ENCODE data around the gene POU2AF3. TPM values are rescaled to one million over a fixed set of nuclear protein-coding genes. Genes with fewer than 3 reads are reported as not detected.

Gene POU2AF3
- total and polyA plus RNA-seq, 10 of the 15 experiments (the other 5 are each of a cell fraction or from before 2014, with no cell fraction given): 0.17 TPM; not detected in 8

DNA sequence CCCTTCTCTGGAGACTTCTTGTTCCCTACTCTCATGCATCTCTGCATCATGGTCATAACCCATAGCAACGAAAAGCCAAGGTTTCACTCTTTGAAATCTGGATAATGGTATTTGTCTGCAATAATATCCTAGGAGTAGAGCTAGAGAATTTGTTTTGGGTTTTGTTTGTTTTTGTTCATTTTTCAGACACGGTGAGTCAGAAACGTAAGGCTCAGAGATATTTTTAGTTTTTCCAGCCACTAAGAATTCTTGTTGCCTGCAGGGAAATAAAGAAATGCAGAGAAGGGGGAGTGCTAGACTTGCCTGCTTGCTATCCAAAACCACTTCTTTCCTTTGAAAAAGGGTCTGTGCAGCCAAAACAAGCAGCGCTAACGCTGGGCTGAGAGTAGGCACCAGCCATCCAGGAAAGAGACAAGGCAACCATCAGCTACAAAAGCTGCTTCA lies 26.0 kb downstream of the POU2AF3 start (continued):
- TF ChIP-seq, protein P1, sequence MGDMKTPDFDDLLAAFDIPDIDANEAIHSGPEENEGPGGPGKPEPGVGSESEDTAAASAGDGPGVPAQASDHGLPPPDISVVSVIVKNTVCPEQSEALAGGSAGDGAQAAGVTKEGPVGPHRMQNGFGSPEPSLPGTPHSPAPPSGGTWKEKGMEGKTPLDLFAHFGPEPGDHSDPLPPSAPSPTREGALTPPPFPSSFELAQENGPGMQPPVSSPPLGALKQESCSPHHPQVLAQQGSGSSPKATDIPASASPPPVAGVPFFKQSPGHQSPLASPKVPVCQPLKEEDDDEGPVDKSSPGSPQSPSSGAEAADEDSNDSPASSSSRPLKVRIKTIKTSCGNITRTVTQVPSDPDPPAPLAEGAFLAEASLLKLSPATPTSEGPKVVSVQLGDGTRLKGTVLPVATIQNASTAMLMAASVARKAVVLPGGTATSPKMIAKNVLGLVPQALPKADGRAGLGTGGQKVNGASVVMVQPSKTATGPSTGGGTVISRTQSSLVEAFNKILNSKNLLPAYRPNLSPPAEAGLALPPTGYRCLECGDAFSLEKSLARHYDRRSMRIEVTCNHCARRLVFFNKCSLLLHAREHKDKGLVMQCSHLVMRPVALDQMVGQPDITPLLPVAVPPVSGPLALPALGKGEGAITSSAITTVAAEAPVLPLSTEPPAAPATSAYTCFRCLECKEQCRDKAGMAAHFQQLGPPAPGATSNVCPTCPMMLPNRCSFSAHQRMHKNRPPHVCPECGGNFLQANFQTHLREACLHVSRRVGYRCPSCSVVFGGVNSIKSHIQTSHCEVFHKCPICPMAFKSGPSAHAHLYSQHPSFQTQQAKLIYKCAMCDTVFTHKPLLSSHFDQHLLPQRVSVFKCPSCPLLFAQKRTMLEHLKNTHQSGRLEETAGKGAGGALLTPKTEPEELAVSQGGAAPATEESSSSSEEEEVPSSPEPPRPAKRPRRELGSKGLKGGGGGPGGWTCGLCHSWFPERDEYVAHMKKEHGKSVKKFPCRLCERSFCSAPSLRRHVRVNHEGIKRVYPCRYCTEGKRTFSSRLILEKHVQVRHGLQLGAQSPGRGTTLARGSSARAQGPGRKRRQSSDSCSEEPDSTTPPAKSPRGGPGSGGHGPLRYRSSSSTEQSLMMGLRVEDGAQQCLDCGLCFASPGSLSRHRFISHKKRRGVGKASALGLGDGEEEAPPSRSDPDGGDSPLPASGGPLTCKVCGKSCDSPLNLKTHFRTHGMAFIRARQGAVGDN (IDR thresholded peaks at IDR 0.05): no peak
- TF ChIP-seq FOS (IDR thresholded peaks at IDR 0.05; ENCODE audit: borderline replicate concordance, extremely low read depth, insufficient read length) (no peak), YY1 (IDR thresholded peaks at IDR 0.05; ENCODE audit: low read depth, low read length) (no peak), CBX5 (IDR thresholded peaks at IDR 0.05; ENCODE audit: low read depth) (no peak), ZZZ3 (IDR thresholded peaks at IDR 0.05; ENCODE audit: control insufficient read depth, insufficient read length, low read depth) (no peak), NR2C2 (IDR thresholded peaks at IDR 0.05; ENCODE audit: borderline replicate concordance, control insufficient read depth, insufficient read length, low read depth) (no peak)

DNA sequence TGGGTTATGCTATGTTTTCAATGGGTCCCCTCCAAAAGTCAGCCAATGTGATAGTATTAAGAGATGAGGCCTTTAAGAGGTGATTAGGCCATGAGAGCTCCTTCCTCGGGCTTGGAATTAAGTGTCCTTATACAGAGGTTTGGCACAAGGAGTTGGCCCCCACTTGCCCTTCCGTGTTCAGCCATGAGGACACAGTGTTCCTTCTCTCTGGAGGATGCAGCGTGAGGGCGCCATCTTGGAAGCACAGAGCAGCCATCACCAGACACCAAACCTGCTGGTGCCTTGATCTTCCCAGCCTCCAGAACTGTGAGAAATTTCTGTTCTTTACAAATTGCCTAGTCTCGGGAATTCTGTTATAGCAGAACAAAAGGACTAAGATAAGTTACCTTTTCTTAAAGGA lies 26.9 kb downstream of the POU2AF3 start:
- in situ Hi-C loops (cut with MboI): no loop called here
- no peak for FAIRE-seq
- ChIA-PET POLR2A (interaction anchor here (0.5 kb wide), 1 partner anchor 844 kb away, joined by 6 read pairs; no protein-coding TSS in a partner anchor), RAD21 (ENCODE audit: unreplicated experiment) (no interaction called here), CTCF (interaction anchor here (0.7 to 1.1 kb wide), 2 partner anchors 14 to 20 kb away, joined by 3 to 4 read pairs; no protein-coding TSS in a partner anchor), SMC1A (ENCODE audit: uncharacterized antibody, unreplicated experiment) (no interaction called here)
- Histone ChIP-seq H3K4me1 (ENCODE audit: control insufficient read depth, insufficient read depth, low read length) (no peaks in the 10 kb centered on the region), H3K27ac (ENCODE audit: control insufficient read depth, insufficient read depth) (no peak overlapping the region), H3K4me3 (no peak overlapping the region), H3K27me3 (replicated peaks in 1 of 2; ENCODE audit: control insufficient read depth in 2 of 2, insufficient read depth in 2 of 2, low read length in 1 of 2) (peaks cover 0 to 2% of the 10 kb centered on the region in 2 experiments; a peak in 3 of 4 replicates), H3K36me3 (ENCODE audit: control insufficient read depth in 2 of 2, insufficient read depth in 2 of 2, low read length in 1 of 2) (no peaks in the 10 kb centered on the region), H3K9ac (ENCODE audit: control insufficient read depth, insufficient read depth, low read length) (no peak overlapping the region), H3K9me3 (replicated peaks; ENCODE audit: control insufficient read depth, insufficient read depth, low read length) (no peaks in the 10 kb centered on the region), H3K4me2 (ENCODE audit: control insufficient read depth, insufficient read depth) (no peak overlapping the region), H2AFZ (ENCODE audit: control insufficient read depth, low read depth, low read length) (no peak overlapping the region), H4K20me1 (ENCODE audit: control insufficient read depth, insufficient read depth) (no peaks in the 10 kb centered on the region; the same call in 1 of the 2 replicates), H3K79me2 (ENCODE audit: control insufficient read depth, insufficient read depth, low read length) (no peaks in the 10 kb centered on the region)
- TF ChIP-seq, protein P2, sequence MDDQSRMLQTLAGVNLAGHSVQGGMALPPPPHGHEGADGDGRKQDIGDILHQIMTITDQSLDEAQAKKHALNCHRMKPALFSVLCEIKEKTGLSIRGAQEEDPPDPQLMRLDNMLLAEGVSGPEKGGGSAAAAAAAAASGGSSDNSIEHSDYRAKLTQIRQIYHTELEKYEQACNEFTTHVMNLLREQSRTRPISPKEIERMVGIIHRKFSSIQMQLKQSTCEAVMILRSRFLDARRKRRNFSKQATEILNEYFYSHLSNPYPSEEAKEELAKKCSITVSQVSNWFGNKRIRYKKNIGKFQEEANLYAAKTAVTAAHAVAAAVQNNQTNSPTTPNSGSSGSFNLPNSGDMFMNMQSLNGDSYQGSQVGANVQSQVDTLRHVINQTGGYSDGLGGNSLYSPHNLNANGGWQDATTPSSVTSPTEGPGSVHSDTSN (IDR thresholded peaks at IDR 0.05; ENCODE audit: insufficient replicate concordance, low read depth, low read length): no peak
- TF ChIP-seq SREBF1 (IDR thresholded peaks at IDR 0.05; ENCODE audit: low read length) (no peak), RUNX3 (IDR thresholded peaks at IDR 0.05; ENCODE audit: low read length) (no peak), ESRRA (IDR thresholded peaks at IDR 0.05; ENCODE audit: low read length) (no peak), STAT3 (IDR thresholded peaks at IDR 0.05; ENCODE audit: low read depth, low read length) (no peak), SPI1 (IDR thresholded peaks at IDR 0.05; ENCODE audit: borderline replicate concordance, insufficient read depth, low read depth, low read length) (no peak), SUPT20H (IDR thresholded peaks at IDR 0.05; ENCODE audit: borderline replicate concordance, control insufficient read depth, low read depth, low read length) (no peak), NR2C1 (IDR thresholded peaks at IDR 0.05) (no peak), KDM1A (IDR thresholded peaks at IDR 0.05; ENCODE audit: borderline replicate concordance) (no peak)
- TF ChIP-seq, protein P3, sequence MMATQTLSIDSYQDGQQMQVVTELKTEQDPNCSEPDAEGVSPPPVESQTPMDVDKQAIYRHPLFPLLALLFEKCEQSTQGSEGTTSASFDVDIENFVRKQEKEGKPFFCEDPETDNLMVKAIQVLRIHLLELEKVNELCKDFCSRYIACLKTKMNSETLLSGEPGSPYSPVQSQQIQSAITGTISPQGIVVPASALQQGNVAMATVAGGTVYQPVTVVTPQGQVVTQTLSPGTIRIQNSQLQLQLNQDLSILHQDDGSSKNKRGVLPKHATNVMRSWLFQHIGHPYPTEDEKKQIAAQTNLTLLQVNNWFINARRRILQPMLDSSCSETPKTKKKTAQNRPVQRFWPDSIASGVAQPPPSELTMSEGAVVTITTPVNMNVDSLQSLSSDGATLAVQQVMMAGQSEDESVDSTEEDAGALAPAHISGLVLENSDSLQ (IDR thresholded peaks at IDR 0.05): no peak
- DNase-seq (ENCODE audit: low read depth, low spot score): no peak
- intact Hi-C loops (cut with micrococcal nuclease; ENCODE audit: unreplicated experiment): no loop called here
- 74% methylated on average over 5 of the region's 5 CpGs for WGBS (ENCODE audit: insufficient coverage, insufficient replicate concordance, low lambda C conversion rate, missing lambda C conversion rate)
- ATAC-seq: no peak
- no TSS peak for BruUV-seq (replicated peaks)
